ENCODE data around the gene TCERG1. TPM values are rescaled to one million over a fixed set of nuclear protein-coding genes. Genes with fewer than 3 reads are reported as not detected.

The TCERG1 gene
- 82.4 TPM for total RNA-seq

GRCh38 chr5:146446861-146447733 lies at the start of gene TCERG1:
Gene TCERG1, plus strand, starts transcription at chr5:146447333. Its CDS starts 17 bp downstream, at chr5:146447350.

GRCh38 chr5:146516151-146516475 lies 69.0 kb downstream of the TCERG1 start, which contains the start of gene GPR151:
Gene GPR151, minus strand, starts transcription at chr5:146516190. Its CDS starts 77 bp downstream, at chr5:146516113.

Small RNAs within 50 kb of the gene (small RNA-seq; reads per million reads assigned to genes)
- gene RF02271 = not detected

Other genes with a start within 250 kb of the TCERG1 start
- 43.4 TPM for gene RBM27, start 243.7 kb upstream of the TCERG1 start, total RNA-seq
- not detected for gene POU4F3, start 108.5 kb upstream of the TCERG1 start, total RNA-seq
- 0.46 TPM for gene GPR151, start 68.9 kb downstream of the TCERG1 start, total RNA-seq